ENCODE measurements around the gene NR2F2.

The NR2F2 gene

GRCh38 chr15:96331945-96332636 lies 1.6 kb downstream of the NR2F2 start:
- DNase-seq = no peak
- no peak for TF ChIP-seq CTCF (IDR thresholded peaks at IDR 0.05; ENCODE audit: low read depth, low read length)
- Histone ChIP-seq H3K27me3 (ENCODE audit: insufficient read depth, low read depth, severe bottlenecking) (peaks cover 66% of the 10 kb centered on the region), H3K9me3 (ENCODE audit: severe bottlenecking) (peaks cover 4% of the 10 kb centered on the region), H3K36me3 (no peaks in the 10 kb centered on the region), H3K4me3 (ENCODE audit: low read depth, low read length) (peak overlapping the region; percentile 33), H3K27ac (no peak overlapping the region)

- no peak for TF ChIP-seq CTCF (IDR thresholded peaks at IDR 0.05; ENCODE audit: low read depth, low read length)
- no peak overlapping the region for H3K27ac ChIP-seq
- H3K36me3 ChIP-seq = no peaks in the 10 kb centered on the region
- DNase-seq = no peak
- peak overlapping the region; percentile 34 for H3K4me3 ChIP-seq (ENCODE audit: low read depth, low read length)
- peaks cover 4% of the 10 kb centered on the region for H3K9me3 ChIP-seq (ENCODE audit: severe bottlenecking)
- H3K27me3 ChIP-seq (ENCODE audit: insufficient read depth, low read depth, severe bottlenecking) = peaks cover 60% of the 10 kb centered on the region
These were observed 2.2 kb downstream of the NR2F2 start for GRCh38 chr15:96332637-96333121.

GRCh38 chr15:96333131-96334016 lies 2.9 kb downstream of the NR2F2 start:
- Histone ChIP-seq H3K27me3 (ENCODE audit: insufficient read depth, low read depth, severe bottlenecking) (peaks cover 54% of the 10 kb centered on the region), H3K9me3 (ENCODE audit: severe bottlenecking) (peaks cover 4% of the 10 kb centered on the region), H3K4me3 (ENCODE audit: low read depth, low read length) (peak overlapping the region; percentile 34), H3K27ac (no peak overlapping the region), H3K36me3 (no peaks in the 10 kb centered on the region)
- TF ChIP-seq CTCF (IDR thresholded peaks at IDR 0.05; ENCODE audit: low read depth, low read length) = no peak
- no peak for DNase-seq

- no peak for TF ChIP-seq CTCF (IDR thresholded peaks at IDR 0.05; ENCODE audit: low read depth, low read length)
- DNase-seq = no peak
- H3K27me3 ChIP-seq (ENCODE audit: insufficient read depth, low read depth, severe bottlenecking) = peaks cover 50% of the 10 kb centered on the region
- no peak overlapping the region for H3K4me3 ChIP-seq (ENCODE audit: low read depth, low read length)
- no peak overlapping the region for H3K27ac ChIP-seq
- H3K36me3 ChIP-seq = no peaks in the 10 kb centered on the region
- peaks cover 4% of the 10 kb centered on the region for H3K9me3 ChIP-seq (ENCODE audit: severe bottlenecking)
These were observed 3.7 kb downstream of the NR2F2 start for GRCh38 chr15:96334017-96334704.

- no peaks in the 10 kb centered on the region for H3K36me3 ChIP-seq
- no peak overlapping the region for H3K4me3 ChIP-seq (ENCODE audit: low read depth, low read length)
- peaks cover 49% of the 10 kb centered on the region for H3K27me3 ChIP-seq (ENCODE audit: insufficient read depth, low read depth, severe bottlenecking)
- peaks cover 4% of the 10 kb centered on the region for H3K9me3 ChIP-seq (ENCODE audit: severe bottlenecking)
- TF ChIP-seq CTCF (IDR thresholded peaks at IDR 0.05; ENCODE audit: low read depth, low read length) = no peak
- H3K27ac ChIP-seq = no peak overlapping the region
- no peak for DNase-seq
These were observed 4.4 kb downstream of the NR2F2 start for GRCh38 chr15:96334705-96335410.

Data from WERI-Rb-1 (cell line).